Measurements from ENCODE around the gene KIF23.
"Not testable (repeated sequence)": the region's sequence is repeated elsewhere in the genome, so short reads cannot be mapped to it uniquely, and the experiment has no call there.

KIF23 gene

DNA sequence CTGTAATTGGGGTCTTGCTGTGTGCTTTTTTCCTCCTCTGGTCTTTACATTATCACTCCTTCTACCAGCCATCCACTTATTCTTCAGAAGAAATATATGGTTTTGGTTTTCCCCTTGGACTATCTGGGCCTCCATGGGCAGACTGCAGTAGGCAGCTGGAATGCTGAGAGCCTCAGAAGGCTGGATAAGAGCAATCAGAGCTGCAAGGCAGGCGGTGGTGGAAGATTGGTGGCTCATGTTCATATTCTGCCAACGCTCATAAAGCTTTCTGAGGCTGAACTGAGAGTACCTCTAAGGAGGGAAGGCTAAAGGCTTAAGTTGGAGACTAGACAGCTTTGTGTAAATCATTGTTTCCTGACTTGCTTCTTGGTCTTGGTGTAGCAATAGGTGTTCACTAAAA, 32.8 kb downstream of the KIF23 start:
- Histone ChIP-seq H3K9me3 (ENCODE audit: control insufficient read depth, low read length) (no peaks in the 10 kb centered on the region), H3K36me3 (ENCODE audit: control insufficient read depth, insufficient read depth, low read length) (no peaks in the 10 kb centered on the region), H3K27me3 (ENCODE audit: control insufficient read depth, insufficient read depth, low read length) (no peaks in the 10 kb centered on the region), H3K9ac (ENCODE audit: low read length) (no peak overlapping the region), H3K4me3 (ENCODE audit: low read length) (no peak overlapping the region), H3K4me1 (ENCODE audit: control insufficient read depth, insufficient read depth, low read length) (peaks cover 3% of the 10 kb centered on the region)

DNA sequence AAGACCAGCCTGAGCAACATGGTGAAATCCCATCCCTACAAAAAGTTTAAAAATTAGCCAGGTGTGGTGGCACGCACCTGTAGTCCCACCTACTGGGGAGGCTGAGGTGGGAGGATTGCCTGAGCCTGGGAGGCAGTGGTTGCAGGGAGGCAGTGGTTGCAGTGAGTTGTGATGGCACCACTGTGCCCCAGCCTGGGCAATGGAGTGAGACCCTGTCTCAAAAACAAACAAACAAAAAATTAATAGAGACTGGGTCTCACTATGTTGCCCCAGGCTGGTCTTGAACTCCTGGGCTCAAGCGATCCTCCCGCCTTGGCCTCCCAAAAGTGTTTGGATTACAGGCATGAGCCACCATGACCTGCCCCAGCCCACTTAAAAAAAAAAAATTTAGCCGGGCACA, 36.1 kb downstream of the KIF23 start:
- not testable (repeated sequence) for H3K4me3 ChIP-seq (ENCODE audit: low read length); H3K27me3 ChIP-seq (ENCODE audit: control insufficient read depth, insufficient read depth, low read length); H3K9ac ChIP-seq (ENCODE audit: low read length); H3K36me3 ChIP-seq (ENCODE audit: control insufficient read depth, insufficient read depth, low read length); H3K9me3 ChIP-seq (ENCODE audit: control insufficient read depth, low read length)
- H3K4me1 ChIP-seq (ENCODE audit: control insufficient read depth, insufficient read depth, low read length), result peaks cover 17% of the 10 kb centered on the region

DNA sequence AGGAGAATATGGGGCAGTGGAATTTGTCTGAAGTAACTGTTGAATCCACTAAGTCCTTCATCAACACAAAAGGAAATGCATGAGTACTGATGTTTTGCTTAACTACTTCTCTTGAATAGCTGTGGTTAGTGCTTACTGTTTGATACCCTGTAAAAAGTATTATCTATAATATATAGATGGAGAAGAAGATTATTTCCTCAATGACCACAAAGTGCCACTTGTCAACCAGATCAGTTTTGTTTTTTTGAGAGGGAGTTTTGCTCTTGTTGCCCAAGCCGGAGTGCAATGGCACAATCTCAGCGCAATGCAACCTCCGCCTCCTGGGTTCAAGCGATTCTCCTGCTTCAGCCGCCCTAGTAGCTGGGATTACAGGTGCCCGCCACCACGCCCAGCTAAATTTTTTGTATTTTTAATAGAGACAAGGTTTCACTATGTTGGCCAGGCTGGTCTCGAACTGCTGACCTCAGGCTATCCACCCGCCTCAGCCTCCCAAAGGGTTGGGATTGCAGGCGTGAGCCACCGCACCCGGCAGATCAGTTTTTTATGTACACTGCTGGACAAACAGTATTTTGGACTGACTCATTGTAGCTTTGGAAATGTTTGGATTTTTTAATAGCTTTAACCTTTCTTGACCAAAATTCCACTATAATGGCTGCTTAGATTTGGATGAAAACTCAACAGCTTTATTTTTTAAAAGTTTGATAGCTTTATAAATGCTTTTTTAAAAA, 37.0 kb downstream of the KIF23 start:
- H3K9ac ChIP-seq (ENCODE audit: low read length), result no peak overlapping the region

DNA sequence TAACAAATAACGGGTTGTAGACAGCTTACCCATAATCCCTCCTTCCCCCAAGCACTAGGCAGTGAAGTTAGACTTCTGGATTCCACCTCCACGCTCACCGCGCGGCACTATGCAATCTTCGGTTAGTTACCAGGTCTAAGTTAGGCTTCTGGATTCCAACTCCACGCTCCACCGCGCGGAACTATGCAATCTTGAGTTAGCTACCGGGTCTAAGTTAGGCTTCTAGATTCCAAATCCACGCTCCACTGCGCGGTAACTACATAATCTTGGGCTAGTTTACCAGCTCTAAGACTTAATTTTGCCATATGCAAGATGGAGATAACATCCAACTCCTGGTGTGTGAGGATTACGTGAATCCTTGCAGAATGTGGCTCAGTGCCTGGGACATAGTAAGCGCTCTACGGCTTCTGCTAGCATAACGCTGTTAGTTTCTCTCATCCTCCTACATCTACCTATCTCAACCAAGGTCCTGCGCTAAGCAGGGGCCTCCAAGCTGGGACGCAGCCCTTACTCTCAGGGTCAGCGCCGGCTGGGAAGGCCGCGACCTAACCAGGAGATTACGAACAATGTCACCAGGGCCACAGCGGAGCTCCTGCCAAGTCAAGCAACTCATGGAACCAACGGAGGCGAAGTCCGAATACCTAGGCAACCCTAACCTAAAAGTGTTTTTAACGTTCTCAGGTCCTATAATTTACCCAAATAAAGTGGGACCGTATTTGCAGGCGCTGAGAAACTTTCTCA, 38.0 kb downstream of the KIF23 start:
- Histone ChIP-seq H3K27me3 (ENCODE audit: control insufficient read depth, insufficient read depth, low read length) (no peaks in the 10 kb centered on the region), H3K9ac (ENCODE audit: low read length) (peak overlapping the region; percentile 81), H3K36me3 (ENCODE audit: control insufficient read depth, insufficient read depth, low read length) (no peaks in the 10 kb centered on the region), H3K4me1 (ENCODE audit: control insufficient read depth, insufficient read depth, low read length) (peaks cover 17% of the 10 kb centered on the region), H3K9me3 (ENCODE audit: control insufficient read depth, low read length) (no peaks in the 10 kb centered on the region), H3K4me3 (ENCODE audit: low read length) (peak overlapping the region; percentile 84)

More for the DNA sequence above, 37.0 kb downstream of the KIF23 start:
- Histone ChIP-seq H3K4me1 (ENCODE audit: control insufficient read depth, insufficient read depth, low read length) (peaks cover 17% of the 10 kb centered on the region), H3K27me3 (ENCODE audit: control insufficient read depth, insufficient read depth, low read length) (no peaks in the 10 kb centered on the region), H3K9me3 (ENCODE audit: control insufficient read depth, low read length) (no peaks in the 10 kb centered on the region), H3K4me3 (ENCODE audit: low read length) (no peak overlapping the region), H3K36me3 (ENCODE audit: control insufficient read depth, insufficient read depth, low read length) (no peaks in the 10 kb centered on the region)

DNA sequence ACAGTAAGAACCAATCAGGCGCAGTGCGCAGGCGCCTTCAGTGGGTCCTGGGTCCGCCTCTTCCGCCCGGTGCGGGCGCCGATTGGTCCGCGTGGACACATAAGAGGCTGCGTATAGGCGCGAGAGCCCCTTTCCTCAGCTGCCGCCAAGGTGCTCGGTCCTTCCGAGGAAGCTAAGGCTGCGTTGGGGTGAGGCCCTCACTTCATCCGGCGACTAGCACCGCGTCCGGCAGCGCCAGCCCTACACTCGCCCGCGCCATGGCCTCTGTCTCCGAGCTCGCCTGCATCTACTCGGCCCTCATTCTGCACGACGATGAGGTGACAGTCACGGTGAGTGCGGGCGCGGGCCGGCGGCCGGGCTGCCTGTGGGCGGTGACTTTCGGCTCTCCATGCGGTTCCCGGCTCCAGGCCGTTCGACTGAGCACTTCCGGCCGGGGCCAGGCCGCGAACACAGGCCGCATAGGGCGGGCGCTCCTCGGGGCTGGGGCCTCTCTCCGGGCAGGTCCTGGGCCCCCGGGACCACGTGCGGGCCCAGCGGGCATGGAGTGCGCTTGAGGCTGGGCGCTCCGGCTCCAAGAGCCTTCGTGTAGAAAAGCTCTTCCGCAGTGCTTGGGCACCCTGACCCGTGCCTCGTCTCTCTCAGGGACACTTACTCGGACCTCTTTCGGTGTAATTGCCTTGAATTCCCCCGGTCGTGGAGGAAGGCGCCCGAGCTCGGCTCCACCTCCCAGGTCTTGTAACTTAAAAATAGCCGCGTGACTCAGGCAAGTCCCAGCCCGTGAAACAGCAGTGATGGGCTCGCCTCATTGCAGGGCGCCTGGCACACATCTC, 38.8 kb downstream of the KIF23 start, which contains the start of gene RPLP1:
TSS of gene RPLP1 (plus strand) at position 127 of the 830 bp plus-strand sequence. CDS start at position 258, 131 bp downstream.
- no peaks in the 10 kb centered on the region for H3K9me3 ChIP-seq (ENCODE audit: control insufficient read depth, low read length)
- no peaks in the 10 kb centered on the region for H3K36me3 ChIP-seq (ENCODE audit: control insufficient read depth, insufficient read depth, low read length)
- H3K9ac ChIP-seq (ENCODE audit: low read length), result peak within 1 kb of the TSS; percentile 81
- peak within 1 kb of the TSS; percentile 84 for H3K4me3 ChIP-seq (ENCODE audit: low read length)
- peaks cover 17% of the 10 kb centered on the region for H3K4me1 ChIP-seq (ENCODE audit: control insufficient read depth, insufficient read depth, low read length)
- no peaks in the 10 kb centered on the region for H3K27me3 ChIP-seq (ENCODE audit: control insufficient read depth, insufficient read depth, low read length)

DNA sequence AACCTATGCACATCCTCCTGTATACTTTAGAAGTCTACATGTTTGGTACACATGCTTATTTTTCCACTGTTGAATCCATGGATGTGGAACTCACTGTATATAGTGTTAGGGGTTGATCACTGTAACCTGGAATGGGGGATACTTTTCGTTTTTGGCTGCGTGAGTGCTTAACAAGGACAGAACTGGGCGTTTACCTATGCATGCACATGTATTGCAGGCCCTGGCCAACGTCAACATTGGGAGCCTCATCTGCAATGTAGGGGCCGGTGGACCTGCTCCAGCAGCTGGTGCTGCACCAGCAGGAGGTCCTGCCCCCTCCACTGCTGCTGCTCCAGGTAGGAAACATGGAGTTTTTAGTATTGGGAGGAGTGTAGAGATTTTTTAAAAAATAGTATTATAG, 40.8 kb downstream of the KIF23 start:
- Histone ChIP-seq H3K4me1 (ENCODE audit: control insufficient read depth, insufficient read depth, low read length) (peaks cover 17% of the 10 kb centered on the region), H3K9ac (ENCODE audit: low read length) (no peak overlapping the region), H3K27me3 (ENCODE audit: control insufficient read depth, insufficient read depth, low read length) (no peaks in the 10 kb centered on the region), H3K36me3 (ENCODE audit: control insufficient read depth, insufficient read depth, low read length) (no peaks in the 10 kb centered on the region), H3K4me3 (ENCODE audit: low read length) (no peak overlapping the region), H3K9me3 (ENCODE audit: control insufficient read depth, low read length) (no peaks in the 10 kb centered on the region)

DNA sequence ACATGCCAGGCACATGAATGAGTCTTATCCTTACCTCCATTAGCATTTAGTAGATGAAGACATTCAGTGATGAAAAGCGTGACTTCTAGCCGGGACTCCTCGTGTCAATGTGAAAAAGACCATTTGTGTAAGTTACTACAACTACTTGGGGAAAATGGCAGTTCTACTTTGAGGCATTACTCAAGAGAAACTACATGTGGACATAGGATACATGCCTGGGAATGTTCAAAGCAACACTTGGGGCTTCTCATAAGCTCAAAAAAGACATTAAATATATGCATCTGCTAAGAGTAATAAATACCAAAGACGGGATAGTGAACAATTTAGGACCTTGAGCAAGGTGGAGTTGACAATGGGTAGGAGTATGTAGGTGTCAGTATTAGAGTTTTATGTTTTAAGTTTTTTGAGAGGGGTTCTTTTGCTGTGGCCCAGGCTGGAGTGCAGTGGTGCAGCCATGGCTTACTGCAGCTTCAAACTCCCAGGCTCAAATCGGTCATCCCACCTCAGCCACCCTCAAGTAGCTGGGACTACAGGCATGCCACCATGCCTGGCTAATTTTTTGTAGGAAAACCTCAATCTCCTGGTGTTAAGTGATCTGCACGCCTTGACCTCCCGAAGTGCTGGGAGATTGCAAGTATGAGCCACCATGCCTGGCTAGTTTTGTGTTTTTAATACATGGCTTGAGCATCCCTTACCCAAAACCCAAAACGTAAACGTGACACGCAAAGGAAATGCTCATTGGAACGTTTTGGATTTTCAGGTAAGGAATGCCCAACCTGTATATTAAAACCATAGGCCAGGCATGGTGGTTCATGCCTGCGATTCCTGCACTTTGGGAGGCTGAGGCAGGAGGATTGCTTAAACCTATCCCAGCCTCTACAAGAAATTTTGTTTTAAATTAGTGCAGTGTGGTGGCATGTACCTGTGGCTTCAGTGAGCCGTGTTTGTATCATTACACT, 42.3 kb downstream of the KIF23 start:
- Histone ChIP-seq H3K9ac (ENCODE audit: low read length) (no peak overlapping the region), H3K4me3 (ENCODE audit: low read length) (no peak overlapping the region), H3K4me1 (ENCODE audit: control insufficient read depth, insufficient read depth, low read length) (peaks cover 17% of the 10 kb centered on the region), H3K27me3 (ENCODE audit: control insufficient read depth, insufficient read depth, low read length) (no peaks in the 10 kb centered on the region), H3K36me3 (ENCODE audit: control insufficient read depth, insufficient read depth, low read length) (no peaks in the 10 kb centered on the region), H3K9me3 (ENCODE audit: control insufficient read depth, low read length) (no peaks in the 10 kb centered on the region)

DNA sequence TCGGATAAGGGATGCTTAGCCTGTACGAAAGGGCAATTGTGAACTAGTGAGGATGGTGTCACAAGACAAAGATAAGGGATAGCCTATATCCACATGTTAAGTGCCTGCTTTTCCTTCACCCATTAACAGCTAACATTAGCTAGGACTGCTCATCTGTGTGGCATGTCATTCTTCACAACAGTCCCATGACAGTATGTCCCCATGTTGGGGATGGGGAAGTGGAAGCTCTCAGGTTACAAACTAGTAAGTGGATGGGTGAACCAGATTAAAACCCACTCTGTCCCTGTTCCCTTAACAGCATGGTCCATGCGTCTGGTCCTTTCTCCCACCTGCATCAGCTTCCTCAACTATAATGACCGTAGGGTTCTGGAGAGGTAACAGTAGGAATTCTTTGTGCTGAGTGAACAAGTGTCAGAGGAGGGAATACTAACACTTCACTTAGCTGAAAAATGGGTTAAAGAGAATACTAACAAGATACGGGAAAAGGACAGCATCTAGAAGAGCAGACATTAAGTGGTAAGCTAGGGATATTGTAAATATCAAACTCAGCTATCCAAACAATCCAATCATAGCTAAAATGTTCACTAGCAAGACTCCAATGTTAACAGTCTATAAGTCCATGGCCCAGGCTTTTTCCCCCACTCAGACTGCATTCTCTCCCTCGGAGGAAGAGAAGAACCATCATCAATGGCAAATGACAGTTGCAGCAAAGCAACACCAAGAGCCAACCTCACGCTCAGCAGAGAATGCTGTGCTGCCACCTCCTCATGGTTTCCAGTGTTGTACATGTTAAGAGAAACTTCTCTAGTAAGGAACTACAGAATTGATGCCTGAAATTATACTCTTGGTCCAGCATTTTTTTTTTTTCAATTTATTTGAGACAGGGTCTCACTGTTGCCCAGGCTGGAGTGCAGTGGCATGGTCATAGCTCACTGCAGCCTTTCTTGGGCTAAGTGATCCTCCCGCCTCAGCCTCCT, 43.4 kb downstream of the KIF23 start:
- H3K36me3 ChIP-seq (ENCODE audit: control insufficient read depth, insufficient read depth, low read length), result no peaks in the 10 kb centered on the region
- no peaks in the 10 kb centered on the region for H3K9me3 ChIP-seq (ENCODE audit: control insufficient read depth, low read length)
- H3K4me1 ChIP-seq (ENCODE audit: control insufficient read depth, insufficient read depth, low read length), result peaks cover 18% of the 10 kb centered on the region
- no peaks in the 10 kb centered on the region for H3K27me3 ChIP-seq (ENCODE audit: control insufficient read depth, insufficient read depth, low read length)
- no peak overlapping the region for H3K9ac ChIP-seq (ENCODE audit: low read length)
- no peak overlapping the region for H3K4me3 ChIP-seq (ENCODE audit: low read length)

DNA sequence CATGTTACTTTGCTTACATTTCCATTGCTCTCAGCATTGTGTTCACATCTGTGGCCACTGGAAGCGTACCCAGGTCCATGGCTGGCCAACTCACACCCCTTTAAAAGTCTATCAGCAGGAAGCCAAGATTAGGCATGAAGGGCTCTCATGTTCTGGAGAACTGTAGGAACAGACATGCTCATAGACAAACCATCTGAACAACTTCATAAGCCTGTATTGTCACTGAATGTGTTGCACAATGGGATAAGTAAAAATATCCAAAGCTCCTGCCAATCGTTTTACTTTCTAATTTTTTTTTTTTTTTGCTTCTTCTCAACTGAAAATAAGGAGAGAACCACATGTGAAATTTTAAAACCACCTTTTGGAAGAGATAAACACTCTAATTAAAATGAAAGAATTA, 44.9 kb downstream of the KIF23 start:
- Histone ChIP-seq H3K36me3 (ENCODE audit: control insufficient read depth, insufficient read depth, low read length) (no peaks in the 10 kb centered on the region), H3K4me1 (ENCODE audit: control insufficient read depth, insufficient read depth, low read length) (peaks cover 23% of the 10 kb centered on the region), H3K9ac (ENCODE audit: low read length) (no peak overlapping the region), H3K9me3 (ENCODE audit: control insufficient read depth, low read length) (no peaks in the 10 kb centered on the region), H3K27me3 (ENCODE audit: control insufficient read depth, insufficient read depth, low read length) (no peaks in the 10 kb centered on the region), H3K4me3 (ENCODE audit: low read length) (no peak overlapping the region)

DNA sequence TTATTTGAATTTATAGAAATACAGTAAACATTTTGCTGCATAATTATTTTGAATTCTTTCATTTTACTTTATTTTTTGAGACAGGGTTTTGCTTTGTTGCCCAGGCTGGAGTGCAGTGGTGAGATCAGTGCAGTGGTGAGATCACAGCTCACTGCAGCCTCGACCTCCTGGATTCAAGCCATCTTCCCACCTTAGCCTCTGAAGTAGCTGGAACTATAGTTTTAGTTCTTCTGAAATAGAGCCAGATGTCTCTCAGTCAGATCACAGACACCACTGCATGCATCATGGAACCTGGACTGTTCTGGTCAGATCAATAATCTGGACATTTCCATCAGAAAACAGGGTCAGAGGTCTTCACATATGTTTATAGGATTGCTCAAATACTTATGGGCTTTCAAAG, 46.3 kb downstream of the KIF23 start:
- no peaks in the 10 kb centered on the region for H3K9me3 ChIP-seq (ENCODE audit: control insufficient read depth, low read length)
- H3K36me3 ChIP-seq (ENCODE audit: control insufficient read depth, insufficient read depth, low read length), result no peaks in the 10 kb centered on the region
- H3K4me3 ChIP-seq (ENCODE audit: low read length), result no peak overlapping the region
- no peak overlapping the region for H3K9ac ChIP-seq (ENCODE audit: low read length)
- H3K4me1 ChIP-seq (ENCODE audit: control insufficient read depth, insufficient read depth, low read length), result peaks cover 13% of the 10 kb centered on the region
- no peaks in the 10 kb centered on the region for H3K27me3 ChIP-seq (ENCODE audit: control insufficient read depth, insufficient read depth, low read length)
